Measurements from ENCODE around the gene CSAD.

The CSAD gene

DNA sequence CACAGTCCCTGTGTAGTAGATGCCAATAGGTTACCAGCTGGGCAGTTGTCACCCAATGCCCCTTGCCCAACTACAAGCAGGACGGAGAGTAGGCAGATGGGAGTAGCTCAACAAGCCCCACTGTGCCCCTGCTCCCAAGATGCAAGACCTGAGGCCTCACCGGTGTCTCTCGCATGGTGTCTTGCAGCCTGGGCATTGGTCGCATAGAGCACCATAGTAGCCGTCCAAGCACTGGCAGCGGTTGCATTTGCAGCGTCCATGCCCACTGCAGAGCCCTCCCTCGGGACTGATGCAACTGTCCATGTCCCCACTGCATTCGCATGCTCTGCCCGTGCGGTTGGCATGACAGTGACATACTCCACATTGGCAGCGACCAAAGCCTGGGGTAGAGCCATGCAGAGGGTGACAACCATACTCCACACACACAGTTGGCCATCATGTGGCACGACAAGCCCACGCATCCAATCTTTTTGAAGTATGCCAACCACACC is 11.9 kb upstream of the CSAD start:
- Histone ChIP-seq H3K4me2 (ENCODE audit: low read depth, low read length, poor library complexity, severe bottlenecking) (no peak overlapping the region), H2AFZ (ENCODE audit: low read depth, low read length, severe bottlenecking) (no peak overlapping the region), H3K27ac (ENCODE audit: low read depth, low read length) (no peak overlapping the region), H3K4me3 (ENCODE audit: insufficient read depth, low read length, poor library complexity, severe bottlenecking) (no peak overlapping the region), H3F3A (ENCODE audit: insufficient read depth) (peaks cover 10% of the 10 kb centered on the region), H3K9ac (ENCODE audit: low read length) (no peak overlapping the region), H3K9me3 (ENCODE audit: insufficient read depth, low read length) (no peaks in the 10 kb centered on the region), H3K36me3 (ENCODE audit: low read length) (no peaks in the 10 kb centered on the region), H3K9me2 (replicated peaks; ENCODE audit: insufficient read depth, low read length) (no peaks in the 10 kb centered on the region), H3K27me3 (ENCODE audit: low read length) (no peaks in the 10 kb centered on the region), H4K20me1 (ENCODE audit: low read depth, low read length) (no peaks in the 10 kb centered on the region), H3K79me2 (ENCODE audit: insufficient read depth, low read length) (no peaks in the 10 kb centered on the region)
- TF ChIP-seq, protein P1, sequence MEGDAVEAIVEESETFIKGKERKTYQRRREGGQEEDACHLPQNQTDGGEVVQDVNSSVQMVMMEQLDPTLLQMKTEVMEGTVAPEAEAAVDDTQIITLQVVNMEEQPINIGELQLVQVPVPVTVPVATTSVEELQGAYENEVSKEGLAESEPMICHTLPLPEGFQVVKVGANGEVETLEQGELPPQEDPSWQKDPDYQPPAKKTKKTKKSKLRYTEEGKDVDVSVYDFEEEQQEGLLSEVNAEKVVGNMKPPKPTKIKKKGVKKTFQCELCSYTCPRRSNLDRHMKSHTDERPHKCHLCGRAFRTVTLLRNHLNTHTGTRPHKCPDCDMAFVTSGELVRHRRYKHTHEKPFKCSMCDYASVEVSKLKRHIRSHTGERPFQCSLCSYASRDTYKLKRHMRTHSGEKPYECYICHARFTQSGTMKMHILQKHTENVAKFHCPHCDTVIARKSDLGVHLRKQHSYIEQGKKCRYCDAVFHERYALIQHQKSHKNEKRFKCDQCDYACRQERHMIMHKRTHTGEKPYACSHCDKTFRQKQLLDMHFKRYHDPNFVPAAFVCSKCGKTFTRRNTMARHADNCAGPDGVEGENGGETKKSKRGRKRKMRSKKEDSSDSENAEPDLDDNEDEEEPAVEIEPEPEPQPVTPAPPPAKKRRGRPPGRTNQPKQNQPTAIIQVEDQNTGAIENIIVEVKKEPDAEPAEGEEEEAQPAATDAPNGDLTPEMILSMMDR (IDR thresholded peaks at IDR 0.05; ENCODE audit: insufficient read depth, low read length, poor library complexity, severe bottlenecking), result no peak
- no peak for TF ChIP-seq EZH2phosphoT487 (conservative IDR thresholded peaks at IDR 0.05; ENCODE audit: low read length)

DNA sequence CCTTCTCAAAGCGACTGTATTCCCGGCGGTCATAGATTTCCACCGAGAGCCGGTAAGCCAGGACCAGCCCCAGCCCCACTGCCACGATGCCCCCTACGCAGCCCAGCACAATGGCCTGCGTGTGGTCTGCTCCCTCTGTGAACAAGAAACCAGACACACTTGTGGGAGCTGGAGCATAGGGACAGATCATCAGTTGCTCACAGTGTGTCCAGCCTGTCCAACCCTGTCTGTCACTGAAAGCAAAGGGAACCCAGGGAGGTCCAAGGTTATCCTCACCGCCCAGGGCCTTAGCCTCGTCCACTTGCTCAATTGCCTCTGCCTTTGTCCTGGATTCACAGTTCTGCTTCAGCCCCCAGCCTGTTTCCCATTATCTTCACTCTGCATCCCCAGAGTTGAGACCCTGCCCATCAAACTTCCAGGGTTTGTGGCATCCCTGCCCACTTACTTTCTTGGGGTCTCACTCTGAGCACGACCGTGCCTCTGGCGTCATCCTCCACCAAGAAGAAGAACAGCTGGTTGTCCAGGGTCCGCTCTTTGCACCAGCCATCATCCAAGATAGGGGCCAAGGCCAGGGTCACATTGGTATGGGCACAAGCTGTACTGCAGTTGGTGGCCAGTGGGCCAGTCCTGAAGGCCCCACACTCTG is 11.3 kb upstream of the CSAD start:
- Histone ChIP-seq H3K79me2 (ENCODE audit: insufficient read depth, low read length) (no peaks in the 10 kb centered on the region), H4K20me1 (ENCODE audit: low read depth, low read length) (no peaks in the 10 kb centered on the region), H3K9me3 (ENCODE audit: insufficient read depth, low read length) (no peaks in the 10 kb centered on the region), H3K4me2 (ENCODE audit: low read depth, low read length, poor library complexity, severe bottlenecking) (no peak overlapping the region), H3K27ac (ENCODE audit: low read depth, low read length) (no peak overlapping the region), H3K9me2 (replicated peaks; ENCODE audit: insufficient read depth, low read length) (no peaks in the 10 kb centered on the region), H3K27me3 (ENCODE audit: low read length) (no peaks in the 10 kb centered on the region), H3K36me3 (ENCODE audit: low read length) (no peaks in the 10 kb centered on the region), H2AFZ (ENCODE audit: low read depth, low read length, severe bottlenecking) (no peak overlapping the region), H3K9ac (ENCODE audit: low read length) (no peak overlapping the region), H3F3A (ENCODE audit: insufficient read depth) (peaks cover 10% of the 10 kb centered on the region), H3K4me3 (ENCODE audit: insufficient read depth, low read length, poor library complexity, severe bottlenecking) (no peak overlapping the region)
- TF ChIP-seq EZH2phosphoT487 (conservative IDR thresholded peaks at IDR 0.05; ENCODE audit: low read length), result no peak
- TF ChIP-seq, protein P1 (IDR thresholded peaks at IDR 0.05; ENCODE audit: insufficient read depth, low read length, poor library complexity, severe bottlenecking), result no peak

DNA sequence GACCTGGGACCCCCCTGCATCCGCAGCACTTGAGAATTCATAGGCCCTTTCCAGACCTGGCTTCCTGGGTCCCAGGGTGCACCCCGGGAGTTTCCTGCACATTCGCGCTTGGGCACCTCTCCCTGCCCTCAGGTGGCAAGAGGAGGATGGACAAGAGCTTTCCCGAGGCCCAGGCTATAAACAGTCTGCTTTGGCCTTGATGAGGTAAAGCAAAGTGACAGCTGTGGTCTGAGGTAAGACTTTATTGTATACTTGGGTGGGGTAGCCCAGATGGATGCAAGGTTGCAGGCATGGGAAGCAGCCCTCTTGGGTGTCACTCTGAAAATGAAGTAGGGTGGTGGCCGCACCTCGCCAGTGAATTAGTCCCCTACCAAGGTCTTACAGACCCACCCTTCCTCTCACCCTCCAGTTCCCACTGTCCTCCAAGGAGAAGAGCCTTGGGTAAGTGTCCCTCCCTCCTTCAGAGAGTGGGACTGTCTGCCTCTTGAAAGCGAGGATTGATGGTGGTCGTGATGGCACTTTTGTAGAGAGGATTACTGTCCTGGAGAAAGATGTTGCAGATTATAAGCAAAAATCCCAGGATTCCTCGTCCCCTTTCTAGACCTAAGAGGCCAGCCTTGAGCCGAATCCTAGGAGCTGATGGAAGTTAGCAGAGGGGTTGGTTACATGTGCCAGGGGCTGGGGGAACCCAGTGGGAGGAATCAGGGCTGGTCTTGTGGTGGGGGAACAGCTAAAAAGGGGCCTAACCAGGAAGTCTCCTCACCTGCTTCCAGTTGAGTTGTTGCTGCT is 10.6 kb upstream of the CSAD start:
- Histone ChIP-seq H3K9ac (ENCODE audit: low read length) (no peak overlapping the region), H3K27me3 (ENCODE audit: low read length) (no peaks in the 10 kb centered on the region), H3K9me2 (replicated peaks; ENCODE audit: insufficient read depth, low read length) (no peaks in the 10 kb centered on the region), H3K27ac (ENCODE audit: low read depth, low read length) (no peak overlapping the region), H4K20me1 (ENCODE audit: low read depth, low read length) (no peaks in the 10 kb centered on the region), H3K9me3 (ENCODE audit: insufficient read depth, low read length) (no peaks in the 10 kb centered on the region), H3K4me3 (ENCODE audit: insufficient read depth, low read length, poor library complexity, severe bottlenecking) (no peak overlapping the region), H3K4me2 (ENCODE audit: low read depth, low read length, poor library complexity, severe bottlenecking) (no peak overlapping the region), H3K36me3 (ENCODE audit: low read length) (no peaks in the 10 kb centered on the region; the same call in 1 of the 2 replicates), H3F3A (ENCODE audit: insufficient read depth) (peaks cover 13% of the 10 kb centered on the region), H2AFZ (ENCODE audit: low read depth, low read length, severe bottlenecking) (no peak overlapping the region), H3K79me2 (ENCODE audit: insufficient read depth, low read length) (no peaks in the 10 kb centered on the region)
- TF ChIP-seq, protein P1 (IDR thresholded peaks at IDR 0.05; ENCODE audit: insufficient read depth, low read length, poor library complexity, severe bottlenecking), result no peak
- no peak for TF ChIP-seq EZH2phosphoT487 (conservative IDR thresholded peaks at IDR 0.05; ENCODE audit: low read length)
